ENCODE data around the gene DYNLT2B.

GRCh38 chr3:196351541-196351940 is 33.5 kb upstream of the DYNLT2B start:
- TF ChIP-seq CTCF (IDR thresholded peaks at IDR 0.05) = no peak
- no peak for TF ChIP-seq POLR2A (IDR thresholded peaks at IDR 0.05)
- no peak for TF ChIP-seq POLR2AphosphoS5 (IDR thresholded peaks at IDR 0.05; ENCODE audit: insufficient read depth in 1 of 2, low read depth in 1 of 2)

Measured in vagina (tissue), 2 donors.